ENCODE measurements around the gene SERPIND1.

SERPIND1 gene

DNA sequence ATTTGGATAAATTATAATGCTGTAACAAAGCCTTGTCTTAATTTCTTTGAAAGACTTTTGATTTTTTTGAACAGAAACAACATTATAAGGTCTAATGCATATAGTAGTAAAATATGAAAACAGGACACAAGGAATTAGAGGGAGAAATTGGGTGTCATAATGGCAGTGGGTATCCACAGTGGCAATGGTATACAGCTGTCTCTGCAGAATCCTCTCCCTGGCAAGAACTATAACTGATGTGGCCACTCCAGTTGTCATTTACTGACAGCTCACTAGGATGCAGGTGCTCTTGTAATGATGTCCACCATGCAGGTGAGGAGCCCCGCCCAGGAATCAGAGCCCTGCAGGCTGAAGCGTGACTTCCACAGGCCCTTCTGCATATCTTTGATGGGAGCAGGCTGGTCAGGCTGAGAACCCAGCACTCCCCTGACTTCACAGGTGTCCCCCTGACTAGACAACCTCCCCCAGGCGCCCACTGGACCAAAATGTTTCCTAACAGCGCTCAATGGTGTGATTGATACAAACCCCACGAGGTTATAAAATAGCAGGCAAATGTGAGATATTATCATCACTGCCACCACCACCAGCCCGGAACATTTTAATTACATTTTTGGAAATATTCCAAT lies 32.8 kb upstream of the SERPIND1 start:
- Histone ChIP-seq H3K27ac (no peak overlapping the region), H3K9me3 (ENCODE audit: severe bottlenecking) (no peaks in the 10 kb centered on the region), H3K4me3 (ENCODE audit: low read depth, low read length) (no peak overlapping the region), H3K36me3 (peaks cover 50% of the 10 kb centered on the region), H3K27me3 (ENCODE audit: insufficient read depth, low read depth, severe bottlenecking) (no peaks in the 10 kb centered on the region)
- TF ChIP-seq, protein P1, sequence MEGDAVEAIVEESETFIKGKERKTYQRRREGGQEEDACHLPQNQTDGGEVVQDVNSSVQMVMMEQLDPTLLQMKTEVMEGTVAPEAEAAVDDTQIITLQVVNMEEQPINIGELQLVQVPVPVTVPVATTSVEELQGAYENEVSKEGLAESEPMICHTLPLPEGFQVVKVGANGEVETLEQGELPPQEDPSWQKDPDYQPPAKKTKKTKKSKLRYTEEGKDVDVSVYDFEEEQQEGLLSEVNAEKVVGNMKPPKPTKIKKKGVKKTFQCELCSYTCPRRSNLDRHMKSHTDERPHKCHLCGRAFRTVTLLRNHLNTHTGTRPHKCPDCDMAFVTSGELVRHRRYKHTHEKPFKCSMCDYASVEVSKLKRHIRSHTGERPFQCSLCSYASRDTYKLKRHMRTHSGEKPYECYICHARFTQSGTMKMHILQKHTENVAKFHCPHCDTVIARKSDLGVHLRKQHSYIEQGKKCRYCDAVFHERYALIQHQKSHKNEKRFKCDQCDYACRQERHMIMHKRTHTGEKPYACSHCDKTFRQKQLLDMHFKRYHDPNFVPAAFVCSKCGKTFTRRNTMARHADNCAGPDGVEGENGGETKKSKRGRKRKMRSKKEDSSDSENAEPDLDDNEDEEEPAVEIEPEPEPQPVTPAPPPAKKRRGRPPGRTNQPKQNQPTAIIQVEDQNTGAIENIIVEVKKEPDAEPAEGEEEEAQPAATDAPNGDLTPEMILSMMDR (IDR thresholded peaks at IDR 0.05; ENCODE audit: low read depth, low read length) = no peak
- DNase-seq = no peak

DNA sequence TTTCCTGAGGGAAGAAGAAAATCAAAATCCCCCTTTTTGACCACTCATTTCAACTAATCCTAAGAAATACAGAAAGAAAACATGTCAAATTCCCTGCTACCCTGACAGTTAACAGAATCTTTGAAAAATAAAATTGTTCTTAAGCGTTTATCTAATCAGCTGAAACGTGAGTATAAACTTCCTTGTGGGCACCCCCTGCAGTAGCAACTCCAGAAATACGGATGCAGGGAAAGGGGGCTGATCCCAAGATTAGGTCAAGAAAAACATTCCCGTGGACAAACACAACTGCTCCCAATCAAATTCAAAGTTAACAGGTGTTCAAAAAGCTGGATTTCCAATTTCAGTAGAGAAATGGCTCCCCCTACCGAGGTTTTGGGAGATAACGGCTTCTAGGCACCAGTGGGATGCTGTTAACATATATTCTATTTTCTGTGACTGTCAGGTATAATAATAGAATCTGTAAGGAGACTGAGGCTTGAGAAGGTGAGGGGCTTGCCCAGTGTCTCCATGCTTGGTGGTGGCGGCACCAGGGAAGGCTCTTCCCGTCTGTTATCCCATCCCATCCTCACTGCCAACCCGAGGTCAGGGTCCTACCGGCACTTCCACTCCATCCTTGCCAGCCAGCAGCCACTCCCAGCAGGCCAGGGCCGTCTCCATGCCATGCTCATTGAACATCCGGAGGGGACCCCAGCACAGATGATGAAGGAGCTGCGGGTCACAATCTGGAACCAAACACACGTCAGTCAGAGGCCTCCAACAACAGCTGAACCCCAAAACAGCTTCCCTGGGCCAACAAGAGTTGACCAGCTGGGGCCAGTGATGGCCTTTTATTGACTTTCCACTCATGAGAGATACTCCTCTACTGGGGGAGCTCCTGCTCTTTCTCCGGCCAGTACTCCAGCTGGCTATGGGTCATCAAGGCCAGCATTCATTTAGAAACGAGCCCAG lies 32.0 kb upstream of the SERPIND1 start:
- H3K27ac ChIP-seq = no peak overlapping the region

DNA sequence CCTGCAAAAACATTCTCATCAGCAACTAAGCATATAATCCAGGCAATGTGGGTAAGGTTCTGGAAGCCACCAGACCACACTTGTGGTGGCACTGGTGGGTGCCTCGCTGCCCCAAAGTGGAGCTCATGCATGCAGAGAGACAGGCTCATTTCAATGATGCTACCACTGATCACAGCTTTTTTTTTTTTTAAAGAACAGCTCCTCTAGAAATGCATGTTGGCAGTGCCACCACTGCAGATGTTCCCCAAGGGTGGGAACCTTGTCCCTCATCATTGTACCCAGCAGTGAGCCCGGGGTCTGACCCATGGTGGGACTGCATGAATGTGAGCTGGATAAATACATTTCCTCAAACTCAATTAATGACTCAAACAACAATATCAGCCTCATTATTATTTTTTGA lies 31.1 kb upstream of the SERPIND1 start:
- Histone ChIP-seq H3K36me3 (peaks cover 61% of the 10 kb centered on the region), H3K27me3 (ENCODE audit: insufficient read depth, low read depth, severe bottlenecking) (no peaks in the 10 kb centered on the region), H3K27ac (no peak overlapping the region), H3K4me3 (ENCODE audit: low read depth, low read length) (no peak overlapping the region), H3K9me3 (ENCODE audit: severe bottlenecking) (no peaks in the 10 kb centered on the region)
- TF ChIP-seq, protein P1 (IDR thresholded peaks at IDR 0.05; ENCODE audit: low read depth, low read length) = no peak
- DNase-seq = no peak

More for the DNA sequence above, 32.0 kb upstream of the SERPIND1 start:
- Histone ChIP-seq H3K36me3 (peaks cover 56% of the 10 kb centered on the region), H3K9me3 (ENCODE audit: severe bottlenecking) (no peaks in the 10 kb centered on the region), H3K4me3 (ENCODE audit: low read depth, low read length) (no peak overlapping the region), H3K27me3 (ENCODE audit: insufficient read depth, low read depth, severe bottlenecking) (no peaks in the 10 kb centered on the region)
- DNase-seq = peak; percentile 53
- TF ChIP-seq, protein P1 (IDR thresholded peaks at IDR 0.05; ENCODE audit: low read depth, low read length) = peak; percentile 58

DNA sequence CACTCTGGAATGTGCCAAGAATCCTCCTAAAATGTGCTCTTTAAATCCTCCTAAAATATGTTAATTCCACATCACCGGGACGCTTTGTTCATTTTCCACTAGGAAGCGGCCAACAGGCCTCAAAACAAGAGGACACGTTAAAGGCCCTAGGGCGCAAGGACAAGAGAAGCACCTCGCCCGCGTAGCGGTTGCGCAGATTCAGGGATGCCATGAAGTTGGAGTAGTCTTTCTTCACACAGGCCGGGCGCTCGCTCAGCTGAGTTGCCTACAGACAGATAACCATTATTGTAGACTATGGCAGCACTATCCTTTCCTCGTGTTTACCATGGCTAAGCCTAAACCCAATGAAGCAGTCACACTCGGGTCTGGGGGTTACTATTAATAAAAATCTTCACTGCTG lies 29.5 kb upstream of the SERPIND1 start:
- DNase-seq = no peak
- no peaks in the 10 kb centered on the region for H3K9me3 ChIP-seq (ENCODE audit: severe bottlenecking)
- H3K27me3 ChIP-seq (ENCODE audit: insufficient read depth, low read depth, severe bottlenecking) = no peaks in the 10 kb centered on the region
- TF ChIP-seq, protein P1 (IDR thresholded peaks at IDR 0.05; ENCODE audit: low read depth, low read length) = no peak
- no peak overlapping the region for H3K4me3 ChIP-seq (ENCODE audit: low read depth, low read length)
- H3K36me3 ChIP-seq = peaks cover 65% of the 10 kb centered on the region
- no peak overlapping the region for H3K27ac ChIP-seq

DNA sequence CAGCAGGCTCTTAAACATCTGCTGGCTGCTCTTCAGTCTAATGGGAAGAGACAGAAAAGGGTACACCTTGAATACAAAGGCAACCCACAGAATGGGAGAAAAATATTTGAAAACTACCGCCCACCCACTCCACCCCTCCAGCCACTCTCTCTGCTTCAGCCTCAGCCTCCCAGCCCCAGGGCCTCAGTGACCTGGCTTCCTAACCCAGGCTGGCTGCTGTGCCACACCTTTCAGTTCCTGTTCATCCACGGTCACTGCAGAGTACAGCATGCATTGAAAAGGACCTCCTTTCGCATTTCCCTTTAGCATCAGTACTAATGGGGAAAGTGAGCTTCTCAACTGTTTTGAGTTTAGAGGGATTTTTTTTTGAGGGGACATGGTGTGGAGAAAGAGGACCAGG lies 28.8 kb upstream of the SERPIND1 start:
- Histone ChIP-seq H3K27me3 (ENCODE audit: insufficient read depth, low read depth, severe bottlenecking) (no peaks in the 10 kb centered on the region), H3K9me3 (ENCODE audit: severe bottlenecking) (no peaks in the 10 kb centered on the region), H3K27ac (no peak overlapping the region), H3K36me3 (peaks cover 69% of the 10 kb centered on the region), H3K4me3 (ENCODE audit: low read depth, low read length) (no peak overlapping the region)
- DNase-seq = no peak
- TF ChIP-seq, protein P1 (IDR thresholded peaks at IDR 0.05; ENCODE audit: low read depth, low read length) = no peak
